ENCODE data around the gene HOXD10. TPM values are rescaled to one million over a fixed set of nuclear protein-coding genes. Genes with fewer than 3 reads are reported as not detected.

HOXD10 gene
- total RNA-seq, 2 donors from 2014 or later = not detected

DNA sequence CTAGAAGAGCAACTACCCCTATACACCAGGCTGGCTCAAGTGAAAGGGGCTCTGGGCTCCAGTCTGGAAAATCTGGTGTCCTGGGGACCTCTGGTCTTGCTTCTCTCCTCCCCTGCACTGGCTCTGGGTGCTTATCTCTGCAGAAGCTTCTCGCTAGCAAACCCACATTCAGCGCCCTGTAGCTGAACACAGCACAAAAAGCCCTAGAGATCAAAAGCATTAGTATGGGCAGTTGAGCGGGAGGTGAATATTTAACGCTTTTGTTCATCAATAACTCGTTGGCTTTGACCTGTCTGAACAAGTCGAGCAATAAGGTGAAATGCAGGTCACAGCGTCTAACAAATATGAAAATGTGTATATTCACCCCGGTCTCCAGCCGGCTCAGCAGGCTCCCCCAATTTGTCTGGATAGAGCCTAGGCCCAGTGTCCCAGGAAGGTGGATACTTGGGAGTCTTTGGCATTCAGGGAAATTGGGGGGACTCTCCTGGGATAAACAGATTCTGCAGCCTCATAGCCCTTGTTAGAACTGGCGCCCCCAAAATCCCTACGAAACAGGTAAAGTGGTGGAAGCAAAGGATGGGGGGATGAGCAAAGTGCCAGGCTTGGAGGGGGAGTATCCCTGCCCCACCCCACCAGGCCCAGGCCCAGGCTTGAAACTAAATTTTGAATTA lies 32.3 kb downstream of the HOXD10 start:
- Mint-ChIP-seq H3K4me3 (no peak overlapping the region), H3K4me1 (ENCODE audit: low read depth) (peaks cover 4% of the 10 kb centered on the region), H3K27ac (no peak overlapping the region), H3K27me3 (ENCODE audit: low read depth) (peaks cover 83% of the 10 kb centered on the region), H3K9me3 (no peaks in the 10 kb centered on the region), H3K36me3 (ENCODE audit: insufficient read depth in 2 of 2) (no peaks in the 10 kb centered on the region)
- DNase-seq (no peak), ATAC-seq (replicated peaks in 1 of 2) (no peak)

DNA sequence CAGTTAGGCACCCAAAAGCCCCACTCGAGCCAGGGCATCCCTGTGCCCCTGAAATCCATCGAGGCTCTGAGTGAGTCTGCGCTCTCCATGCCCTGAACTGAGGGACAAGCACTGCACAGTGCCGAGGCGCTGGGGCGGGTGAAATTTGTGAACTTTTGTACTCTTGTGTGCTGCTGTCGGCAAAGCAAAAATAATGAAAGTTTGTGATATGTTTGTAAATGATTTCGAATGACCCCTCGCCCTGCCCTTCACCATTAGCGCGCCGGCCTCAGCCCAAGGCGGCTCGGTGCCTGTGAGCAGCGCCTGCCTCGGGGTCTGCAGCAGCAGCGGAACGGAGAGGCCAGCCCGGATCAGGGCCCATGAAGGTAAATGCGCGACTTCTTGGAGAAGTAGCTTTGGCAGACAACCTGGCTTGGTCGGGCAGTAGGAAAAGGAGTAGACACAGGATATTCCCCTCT lies 32.9 kb downstream of the HOXD10 start:
- Mint-ChIP-seq H3K9me3 (no peaks in the 10 kb centered on the region), H3K4me1 (ENCODE audit: low read depth) (peaks cover 4% of the 10 kb centered on the region), H3K4me3 (no peak overlapping the region), H3K36me3 (ENCODE audit: insufficient read depth in 2 of 2) (no peaks in the 10 kb centered on the region), H3K27ac (no peak overlapping the region), H3K27me3 (ENCODE audit: low read depth) (peaks cover 89% of the 10 kb centered on the region)
- ATAC-seq (replicated peaks in 1 of 2) (no peak), DNase-seq (no peak)

GRCh38 chr2:176149939-176150583 lies 33.5 kb downstream of the HOXD10 start:
- H3K9me3 Mint-ChIP-seq = no peaks in the 10 kb centered on the region
- H3K27me3 Mint-ChIP-seq (ENCODE audit: low read depth) = peaks cover 89% of the 10 kb centered on the region
- H3K4me1 Mint-ChIP-seq (ENCODE audit: low read depth) = peaks cover 4% of the 10 kb centered on the region
- no peak for DNase-seq
- peak overlapping the region in 1 of 2 donors; percentile 1 for H3K4me3 Mint-ChIP-seq
- H3K27ac Mint-ChIP-seq = no peak overlapping the region
- H3K36me3 Mint-ChIP-seq (ENCODE audit: insufficient read depth in 2 of 2) = no peaks in the 10 kb centered on the region
- ATAC-seq (replicated peaks in 1 of 2) = no peak

DNA sequence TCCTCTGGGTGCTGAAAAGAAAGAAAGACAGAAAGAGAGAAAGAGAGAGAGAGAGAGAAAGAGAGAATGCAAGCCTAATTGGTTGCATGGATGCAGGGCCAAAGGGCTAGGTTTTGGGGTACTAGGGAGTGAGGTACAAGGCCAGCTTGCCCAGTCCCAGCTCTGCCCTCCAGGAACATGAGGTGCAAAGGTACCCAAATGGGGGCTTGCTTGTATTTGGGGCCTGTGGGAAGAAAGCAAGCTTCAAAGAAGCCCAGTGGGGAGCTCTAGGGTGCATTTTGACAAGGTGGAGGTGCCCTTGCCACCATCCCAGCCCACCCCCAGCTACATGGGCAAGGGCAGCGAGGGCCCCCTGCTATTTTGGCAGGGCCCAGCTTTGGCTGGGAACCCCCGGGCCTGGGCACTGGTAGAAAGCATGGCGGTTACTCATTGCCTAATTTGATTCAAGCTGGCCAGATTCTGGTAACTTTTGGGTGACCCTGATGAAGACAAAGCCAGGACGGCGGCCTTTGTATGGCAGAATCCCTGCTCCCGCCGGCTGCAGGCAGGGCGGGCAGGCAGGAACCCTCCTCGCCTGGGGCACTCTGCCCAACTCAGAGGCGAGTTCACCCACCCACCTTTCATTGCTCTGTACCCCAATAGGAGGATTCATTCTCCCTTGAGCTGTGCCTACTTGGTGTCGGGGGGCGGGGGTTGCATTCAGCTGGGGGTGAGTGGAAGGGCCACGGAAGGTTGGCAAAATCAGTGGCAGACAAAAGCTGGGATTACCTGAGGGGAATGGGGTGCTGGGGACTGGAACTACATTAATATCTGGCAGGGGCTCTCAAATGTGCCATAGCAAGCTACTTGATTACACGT lies 34.2 kb downstream of the HOXD10 start:
- no peak overlapping the region for H3K27ac Mint-ChIP-seq
- no peaks in the 10 kb centered on the region for H3K9me3 Mint-ChIP-seq
- no peaks in the 10 kb centered on the region for H3K36me3 Mint-ChIP-seq (ENCODE audit: insufficient read depth in 2 of 2)
- H3K4me3 Mint-ChIP-seq = peak overlapping the region in 1 of 2 donors; percentile 1
- peaks cover 4% of the 10 kb centered on the region for H3K4me1 Mint-ChIP-seq (ENCODE audit: low read depth)
- no peak for DNase-seq
- peaks cover 89% of the 10 kb centered on the region for H3K27me3 Mint-ChIP-seq (ENCODE audit: low read depth)
- no peak for ATAC-seq (replicated peaks in 1 of 2)

DNA sequence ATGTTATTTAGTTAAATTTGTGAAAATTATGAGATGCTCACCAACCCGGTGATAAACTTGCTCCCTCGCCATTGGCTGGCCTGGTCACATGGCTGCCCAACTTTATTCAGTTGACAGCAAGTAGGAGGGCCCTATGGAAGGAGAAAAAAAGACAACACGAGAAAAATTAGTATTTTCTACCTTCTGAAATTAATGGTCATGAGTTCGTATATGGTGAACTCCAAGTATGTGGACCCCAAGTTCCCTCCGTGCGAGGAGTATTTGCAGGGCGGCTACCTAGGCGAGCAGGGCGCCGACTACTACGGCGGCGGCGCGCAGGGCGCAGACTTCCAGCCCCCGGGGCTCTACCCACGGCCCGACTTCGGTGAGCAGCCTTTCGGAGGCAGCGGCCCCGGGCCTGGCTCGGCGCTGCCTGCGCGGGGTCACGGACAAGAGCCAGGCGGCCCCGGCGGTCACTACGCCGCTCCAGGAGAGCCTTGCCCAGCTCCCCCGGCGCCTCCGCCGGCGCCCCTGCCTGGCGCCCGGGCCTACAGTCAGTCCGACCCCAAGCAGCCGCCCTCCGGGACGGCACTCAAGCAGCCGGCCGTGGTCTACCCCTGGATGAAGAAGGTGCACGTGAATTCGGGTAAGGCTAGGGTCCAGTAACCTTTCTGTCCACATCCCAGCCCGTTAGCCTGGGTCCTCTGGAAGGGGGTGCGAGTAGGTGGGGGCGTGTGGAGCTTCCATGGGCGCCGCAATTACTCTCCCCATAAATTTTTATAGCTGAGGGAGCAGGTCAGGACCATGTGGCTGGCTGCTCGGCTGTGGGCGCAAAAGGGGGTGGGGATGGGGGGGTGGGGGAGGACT lies 35.1 kb downstream of the HOXD10 start, which contains the start of gene HOXD4:
Gene HOXD4, plus strand, starts transcription at position 109 of the 846 bp plus-strand sequence. Its CDS starts 84 bp downstream, at position 193.
- Mint-ChIP-seq H3K9me3 (no peaks in the 10 kb centered on the region), H3K27me3 (ENCODE audit: low read depth) (peaks cover 89% of the 10 kb centered on the region), H3K4me1 (ENCODE audit: low read depth) (peaks cover 4% of the 10 kb centered on the region), H3K4me3 (peak within 1 kb of the TSS; percentile 37 to 57), H3K27ac (no peak within 1 kb of the TSS), H3K36me3 (ENCODE audit: insufficient read depth in 2 of 2) (no peaks in the 10 kb centered on the region)
- DNase-seq (no peak), ATAC-seq (replicated peaks in 1 of 2) (no peak)

DNA sequence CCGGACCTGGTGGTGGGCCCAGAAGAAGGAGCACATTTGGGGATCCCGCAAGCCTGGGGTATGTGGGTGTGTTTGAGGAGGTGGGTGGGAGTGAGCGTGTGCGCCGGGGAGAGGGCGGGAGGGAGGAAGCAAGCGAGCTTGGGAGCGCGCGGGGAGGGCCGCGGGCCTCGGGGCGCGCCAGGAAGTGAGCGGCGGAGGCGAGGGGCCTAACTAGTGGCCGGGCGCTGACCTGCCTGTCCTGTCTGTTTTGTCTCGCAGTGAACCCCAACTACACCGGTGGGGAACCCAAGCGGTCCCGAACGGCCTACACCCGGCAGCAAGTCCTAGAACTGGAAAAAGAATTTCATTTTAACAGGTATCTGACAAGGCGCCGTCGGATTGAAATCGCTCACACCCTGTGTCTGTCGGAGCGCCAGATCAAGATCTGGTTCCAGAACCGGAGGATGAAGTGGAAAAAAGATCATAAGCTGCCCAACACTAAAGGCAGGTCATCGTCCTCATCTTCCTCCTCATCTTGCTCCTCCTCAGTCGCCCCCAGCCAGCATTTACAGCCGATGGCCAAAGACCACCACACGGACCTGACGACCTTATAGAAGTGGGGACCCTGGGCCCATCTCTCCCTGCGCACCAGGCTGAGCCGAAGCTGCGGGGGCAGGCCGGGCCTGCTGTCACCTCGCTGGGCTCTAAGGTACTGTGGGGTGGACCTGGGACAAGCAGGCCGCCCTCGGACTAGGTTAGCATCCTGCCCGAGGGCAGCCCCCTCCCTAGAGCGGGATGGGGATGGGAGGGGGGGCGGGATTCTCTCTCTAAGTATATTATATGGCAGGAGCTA lies 36.0 kb downstream of the HOXD10 start:
- H3K27ac Mint-ChIP-seq = no peak overlapping the region
- H3K27me3 Mint-ChIP-seq (ENCODE audit: low read depth) = peaks cover 87% of the 10 kb centered on the region
- no peak for ATAC-seq (replicated peaks in 1 of 2)
- peak overlapping the region; percentile 37 to 57 for H3K4me3 Mint-ChIP-seq
- H3K9me3 Mint-ChIP-seq = no peaks in the 10 kb centered on the region
- H3K4me1 Mint-ChIP-seq (ENCODE audit: low read depth) = peaks cover 8% of the 10 kb centered on the region
- no peak for DNase-seq
- H3K36me3 Mint-ChIP-seq (ENCODE audit: insufficient read depth in 2 of 2) = no peaks in the 10 kb centered on the region

DNA sequence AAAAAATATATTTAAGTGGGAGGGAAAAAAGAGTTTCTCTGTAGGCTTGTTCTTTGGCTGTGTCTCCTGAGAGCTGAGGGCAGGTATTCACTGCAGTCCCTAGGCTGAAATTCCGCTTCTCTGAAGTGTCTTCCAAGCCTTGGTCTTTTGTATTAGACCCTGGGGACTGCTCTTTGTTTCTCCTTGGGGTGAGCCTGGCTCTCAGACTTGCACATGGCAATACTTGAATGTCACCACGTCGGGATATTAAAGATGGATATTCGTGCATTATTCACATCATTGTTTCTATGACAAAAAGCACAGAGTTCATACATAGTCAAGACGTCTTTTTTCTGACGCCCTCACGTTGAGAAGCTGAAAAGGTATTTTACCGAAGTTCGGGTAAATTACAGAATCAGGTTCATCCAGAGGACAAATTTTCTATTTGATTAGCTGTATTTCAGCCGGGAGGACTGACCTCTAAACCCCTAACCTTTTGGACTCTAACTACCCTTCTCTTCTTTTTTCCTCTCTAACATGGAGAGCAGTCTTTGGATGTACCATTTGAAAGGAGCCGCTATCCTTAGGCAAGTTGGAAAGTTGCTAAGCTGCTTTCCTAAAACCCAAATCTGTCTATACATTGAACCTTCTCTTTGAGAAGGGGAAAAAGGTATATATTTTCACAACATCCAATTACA lies 38.1 kb downstream of the HOXD10 start:
- H3K4me3 Mint-ChIP-seq = no peak overlapping the region
- ATAC-seq (replicated peaks in 1 of 2) = no peak

GRCh38 chr2:176155356-176156044 lies 38.9 kb downstream of the HOXD10 start:
- Mint-ChIP-seq H3K36me3 (ENCODE audit: insufficient read depth in 2 of 2) (no peaks in the 10 kb centered on the region), H3K4me1 (ENCODE audit: low read depth) (peaks cover 14% of the 10 kb centered on the region), H3K9me3 (no peaks in the 10 kb centered on the region), H3K27me3 (ENCODE audit: low read depth) (peaks cover 72% of the 10 kb centered on the region), H3K4me3 (no peak overlapping the region), H3K27ac (no peak overlapping the region)
- DNase-seq = no peak
- no peak for ATAC-seq (replicated peaks in 1 of 2)

More for the DNA sequence above, 38.1 kb downstream of the HOXD10 start:
- DNase-seq = no peak
- peaks cover 14% of the 10 kb centered on the region for H3K4me1 Mint-ChIP-seq (ENCODE audit: low read depth)
- peaks cover 76% of the 10 kb centered on the region for H3K27me3 Mint-ChIP-seq (ENCODE audit: low read depth)
- H3K27ac Mint-ChIP-seq = no peak overlapping the region
- H3K9me3 Mint-ChIP-seq = no peaks in the 10 kb centered on the region
- H3K36me3 Mint-ChIP-seq (ENCODE audit: insufficient read depth in 2 of 2) = no peaks in the 10 kb centered on the region

DNA sequence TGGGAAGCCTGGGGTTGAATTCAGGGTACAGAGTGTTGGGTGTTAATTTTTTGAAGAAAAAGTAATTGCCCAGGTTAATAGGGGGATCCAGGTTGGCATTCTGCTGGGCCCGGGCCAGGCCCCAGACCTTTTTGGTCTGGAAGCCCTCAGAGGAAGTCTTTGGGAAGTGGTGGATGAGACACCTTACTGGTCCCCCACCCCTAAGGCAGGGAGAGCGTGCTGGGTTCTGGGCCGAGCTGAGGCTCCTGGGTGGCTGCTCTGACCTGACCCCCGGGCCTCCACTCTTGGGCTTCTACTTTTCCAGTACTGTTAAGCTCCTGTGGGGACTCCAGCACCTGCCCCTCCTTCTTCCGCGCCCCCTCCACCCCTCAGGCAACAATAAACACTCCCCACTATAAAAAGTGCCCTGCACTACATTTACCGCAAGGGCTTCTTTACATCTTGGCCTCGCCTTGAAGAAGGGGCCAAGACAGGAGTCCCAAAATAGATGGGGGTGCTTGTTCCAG lies 39.8 kb downstream of the HOXD10 start:
- Mint-ChIP-seq H3K36me3 (ENCODE audit: insufficient read depth in 2 of 2) (peaks cover 0 to 1% of the 10 kb centered on the region in 2 donors), H3K4me3 (peak overlapping the region in 1 of 2 donors; percentile 46), H3K9me3 (no peaks in the 10 kb centered on the region), H3K27me3 (ENCODE audit: low read depth) (peaks cover 72% of the 10 kb centered on the region), H3K4me1 (ENCODE audit: low read depth) (peaks cover 14% of the 10 kb centered on the region), H3K27ac (no peak overlapping the region)
- no peak for DNase-seq
- no peak for ATAC-seq (replicated peaks in 1 of 2)

DNA sequence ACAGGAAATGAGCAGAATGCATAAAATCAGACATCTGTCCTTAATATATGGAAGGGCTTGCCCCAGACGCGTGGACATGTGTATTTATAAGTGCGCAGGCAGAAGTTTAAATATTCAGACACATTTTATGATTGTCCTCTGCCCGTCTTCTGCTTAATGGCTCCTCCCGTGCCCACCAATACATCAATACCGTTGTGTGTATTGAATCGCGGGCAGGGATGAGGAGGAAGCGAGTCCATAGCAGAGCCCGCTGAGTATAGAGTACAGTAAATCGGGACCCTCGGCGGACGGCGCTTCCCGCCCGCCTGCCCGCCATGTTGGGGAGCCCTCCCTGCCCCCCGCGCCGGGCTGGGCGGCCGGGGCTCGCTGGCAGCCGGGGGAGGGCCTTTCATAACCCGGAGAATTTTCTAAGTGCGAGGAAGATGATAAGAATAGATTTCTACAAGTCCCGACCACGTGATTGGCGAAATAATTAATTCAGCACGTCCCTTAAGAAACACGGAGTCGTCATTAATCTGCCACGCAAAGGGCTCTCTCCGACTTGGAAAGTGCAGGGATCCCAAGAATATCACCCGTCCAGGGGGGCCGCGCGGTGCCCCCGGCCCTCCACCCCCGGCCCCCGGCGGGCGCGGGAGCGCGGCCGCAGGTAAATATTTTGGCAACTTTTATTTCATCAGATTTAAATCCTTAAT lies 40.4 kb downstream of the HOXD10 start, which contains the start of gene HOXD3:
Gene HOXD3, plus strand, starts transcription at position 501 of the 692 bp plus-strand sequence. CDS start 11,808 bp downstream, outside the sequence.
- DNase-seq (no peak), ATAC-seq (replicated peaks in 1 of 2) (no peak)
- Mint-ChIP-seq H3K4me1 (ENCODE audit: low read depth) (peaks cover 14% of the 10 kb centered on the region), H3K27me3 (ENCODE audit: low read depth) (peaks cover 76% of the 10 kb centered on the region), H3K4me3 (peak within 1 kb of the TSS; percentile 71 to 78), H3K9me3 (no peaks in the 10 kb centered on the region), H3K27ac (peak within 1 kb of the TSS; percentile 31), H3K36me3 (ENCODE audit: insufficient read depth in 2 of 2) (peaks cover 0 to 1% of the 10 kb centered on the region in 2 donors)

Measured in activated T-cell treated with anti-CD3 and anti-CD28 coated beads, Interleukin-2, amount 50 U/mL, for 72 hours (primary cell).